GM23248 (cell line): Measurements from ENCODE around the gene PRB4.

Source experiments
- EZH2 ChIP-seq: fragments of 200-600 bp; sonication (generic); IDR thresholded peaks from 2 replicates; pipeline ENCODE4 v1.6.1; 2018; ENCODE audit warnings: antibody characterized with exemption, mild to moderate bottlenecking; ENCODE audit not compliant: insufficient read depth, poor library complexity, severe bottlenecking
- EZH2phosphoT487 ChIP-seq: fragments of 200-600 bp; sonication (generic); IDR thresholded peaks from 2 replicates; pipeline ENCODE4 v1.6.1; 2018; ENCODE audit warnings: antibody characterized with exemption, moderate library complexity, mild to moderate bottlenecking, low read depth; ENCODE audit not compliant: insufficient read depth

DNA sequence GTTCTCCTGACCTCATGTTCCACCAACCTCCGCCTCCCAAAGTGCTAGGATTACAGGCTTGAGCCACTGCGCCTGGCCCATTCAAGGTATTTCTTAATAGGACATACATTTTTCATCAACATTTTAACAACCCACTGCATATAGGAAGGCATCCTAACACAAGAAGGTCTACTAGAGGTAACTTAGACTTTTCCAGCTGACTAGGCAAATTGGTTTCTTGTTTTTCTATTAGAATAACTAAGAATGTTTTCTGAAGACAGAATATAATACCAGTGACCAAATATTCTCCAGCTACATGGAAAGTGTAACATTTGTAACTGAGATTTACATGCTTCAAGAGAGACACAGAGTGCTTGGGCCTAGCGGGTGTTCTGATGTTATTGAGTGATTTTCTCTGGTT is 14.2 kb upstream of the PRB4 start:
- TF ChIP-seq EZH2 (no peak), EZH2phosphoT487 (no peak)
